Heart left ventricle (tissue), 16 donors: ENCODE data around the gene MOXD1. TPM values are rescaled to one million over a fixed set of nuclear protein-coding genes. Genes with fewer than 3 reads are reported as not detected.
A peak's percentile ranks its signal among the peaks of the same experiment; 100 is the strongest.

Experiments used
- ATAC-seq, 4 donors: fragments of 200-7000 bp; cut with Tn5 transposase; one replicate each; pipeline ENCODE4 v1.9.1; 2020 to 2022; ENCODE audit warnings: moderate library complexity in 4 of 4, mild to moderate bottlenecking in 3 of 4, moderate number of reproducible peaks in 1 of 4
- DNase-seq, 5 donors: peaks; one replicate each; pipeline ENCODE4 v3.0.0-alpha.2; 2020
- H3K27ac ChIP-seq, 12 donors: fragments of 200-600 bp; sonication (generic) in 4 of 12; one replicate each; pipeline versions ENCODE4 v1.5.0 to v1.8.0; 2016 to 2022; ENCODE audit warnings: mild to moderate bottlenecking in 2 of 12
- H3K27me3 ChIP-seq, 9 donors: fragments of 200-600 bp; sonication (generic) in 2 of 9; one replicate each; pipeline versions ENCODE4 v1.5.1 to v1.8.0; 2016 to 2022; ENCODE audit warnings: mild to moderate bottlenecking in 3 of 9
- H3K36me3 ChIP-seq, 9 donors: fragments of 200-600 bp; sonication (generic) in 2 of 9; one replicate each; pipeline versions ENCODE4 v1.5.0 to v1.8.0; 2018 to 2022; ENCODE audit warnings: mild to moderate bottlenecking in 2 of 9
- H3K4me1 ChIP-seq, 12 donors: fragments of 200-600 bp; sonication (generic) in 4 of 12; one replicate each; pipeline versions ENCODE4 v1.5.0 to v1.8.0; 2016 to 2022; ENCODE audit warnings: mild to moderate bottlenecking in 3 of 12
- H3K4me3 ChIP-seq, 12 donors: fragments of 200-600 bp; sonication (generic) in 4 of 12; one replicate each; pipeline versions ENCODE4 v1.5.0 to v1.8.0; 2017 to 2022; ENCODE audit warnings: mild to moderate bottlenecking in 9 of 12, moderate library complexity in 4 of 12
- H3K9me3 ChIP-seq, 12 donors: fragments of 200-600 bp; sonication (generic) in 4 of 12; one replicate each; pipeline versions ENCODE4 v1.5.0 to v1.8.0; 2016 to 2022; ENCODE audit warnings: mild to moderate bottlenecking in 1 of 12
- CTCF ChIP-seq, 12 donors: fragments of 200-600 bp; sonication (generic) in 4 of 12; IDR thresholded peaks; one replicate each; pipeline versions ENCODE4 v1.5.0 to v1.8.0; 2018 to 2022; ENCODE audit warnings: antibody characterized with exemption in 12 of 12, mild to moderate bottlenecking in 5 of 12
- POLR2A ChIP-seq, 2 donors: fragments of 450-650 bp; IDR thresholded peaks; one replicate each; pipeline ENCODE4 v1.6.1; 2017; ENCODE audit warnings: antibody characterized with exemption in 2 of 2, mild to moderate bottlenecking in 2 of 2, moderate library complexity in 2 of 2
- WGBS, 4 donors: extraction: QIAGEN DNeasy Blood & Tissue Kit in 2 of 4; methylation state at CpG; one replicate each; pipeline versions ENCODE4 v1.1.5 to v1.1.7; 2013 to 2018; 5-methylcytosine and 5-hydroxymethylcytosine counted together
- intact Hi-C, 10 donors: fragments of 100-400 bp; cut with DNase I; formaldehyde crosslinking; loops; one replicate each; pipeline versions ENCODE4 v1.11.1 to v1.14.2; 2022
- polyA plus RNA-seq, 2 donors: library from polyadenylated mRNA; stranded (reverse); fragments of 200-250 nt; gene quantifications; one replicate each; pipeline ENCODE4 v1.2.3, GENCODE V29; 2013
- total RNA-seq, 9 donors: library from RNA; depleted of rRNA in 2 of 9; stranded (reverse); fragments of >200 nt in 2 of 9; fragmentation: NEBNext Ultra II Directional in 3 of 9; extraction: Animal tissue kit (Norgen Biotek cat#: 25700) in 3 of 9; gene quantifications; one replicate each; pipeline versions ENCODE4 v1.1.0 to v1.2.4, GENCODE V29; 2016 to 2023
- donor health status: ischemic (EF 13 %, LVEDD 7.1; RV severe dilation, severe dysfunction).
- donor health status: healthy with polysubstance abuse.
- donor health status: DM: no; HTN: yes; CAD: no.
- donor health status: DM: no; HTN: no; CAD: no.
- donor health status: ischemic (EF 25% LVEDD 6.9; RV normal size, moderate dysfunction).
- donor health status: ischemic (EF 25% LVEDD 5.7; RV mildly dilated, moderate dysfunction).
- donor health status: healthy.
- donor health status: DM: yes; HTN: yes; CAD: no.
- donor health status: ischemic (EF 35%, LVEDD 5.7; RV mildly dilated, moderate dysfunction).
- donor health status: nonischemic (EF 11% LVEDD 7.7; RV severe dilation, severe dysfunction).
- donor health status: DM: yes; HTN: yes; CAD: no.
- donor health status: PGD.
- donor health status: ischemic (EF 29% LVEDD 5.4; RV normal size, mild dysfunction).
- donor health status: nonischemic (EF 23%, LVEDD 6.1; RV moderate dilation, normal function).

MOXD1 gene
- total and polyA plus RNA-seq, 11 donors, result 0.69 to 10.5 (median 3.0) TPM

GRCh38 chr6:132298344-132298949, 102.8 kb downstream of the MOXD1 start:
- no peak for ATAC-seq

DNA sequence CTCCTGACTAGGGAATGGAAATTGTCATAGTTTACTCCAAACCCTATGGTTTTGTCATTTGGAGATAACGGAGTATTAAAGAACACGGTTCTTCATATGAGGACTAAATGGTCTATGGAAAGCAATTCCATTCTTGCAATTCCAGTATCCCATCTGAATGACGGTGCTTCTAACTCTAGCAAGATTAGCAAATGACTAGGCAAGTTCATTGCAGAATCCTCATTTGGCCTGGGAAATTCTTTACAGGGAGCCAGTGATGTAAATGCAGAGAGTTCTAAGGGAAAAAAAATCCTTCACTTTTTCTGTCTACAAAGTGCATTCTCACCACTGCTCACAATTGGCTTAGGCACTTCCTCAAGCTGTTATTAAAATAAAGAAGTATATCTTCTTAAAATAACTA, 111.5 kb downstream of the MOXD1 start:
- intact Hi-C loops, result no loop called here
- WGBS, 4 donors, result 68 to 86% (median 82%) methylated on average over 3 of the region's 3 CpGs
- no peaks in the 10 kb centered on the region for H3K4me1 ChIP-seq
- H3K4me3 ChIP-seq, result no peak overlapping the region
- TF ChIP-seq POLR2A (IDR thresholded peaks at IDR 0.05), result no peak
- TF ChIP-seq CTCF (IDR thresholded peaks at IDR 0.05), result no peak
- H3K27ac ChIP-seq, result no peak overlapping the region
- ATAC-seq (no peak), DNase-seq (no peak)
- peaks cover 0 to 4% (median 0%) of the 10 kb centered on the region in 9 donors for H3K27me3 ChIP-seq
- H3K36me3 ChIP-seq, result no peaks in the 10 kb centered on the region
- no peaks in the 10 kb centered on the region for H3K9me3 ChIP-seq

More at GRCh38 chr6:132298344-132298949, 102.8 kb downstream of the MOXD1 start:
- peak; percentile 18 to 66 (median 46) for TF ChIP-seq CTCF (IDR thresholded peaks at IDR 0.05)
- no peak for TF ChIP-seq POLR2A (IDR thresholded peaks at IDR 0.05)
- Histone ChIP-seq H3K9me3 (peaks cover 0 to 13% (median 0%) of the 10 kb centered on the region in 12 donors), H3K4me3 (no peak overlapping the region), H3K27ac (no peak overlapping the region), H3K4me1 (no peaks in the 10 kb centered on the region), H3K36me3 (no peaks in the 10 kb centered on the region), H3K27me3 (no peaks in the 10 kb centered on the region)
- intact Hi-C loops, result loop anchor here in 4 of 10 donors (5.0 kb wide), 2 partner anchors 184 to 189 kb away; no protein-coding TSS in a partner anchor
- no peak for DNase-seq

DNA sequence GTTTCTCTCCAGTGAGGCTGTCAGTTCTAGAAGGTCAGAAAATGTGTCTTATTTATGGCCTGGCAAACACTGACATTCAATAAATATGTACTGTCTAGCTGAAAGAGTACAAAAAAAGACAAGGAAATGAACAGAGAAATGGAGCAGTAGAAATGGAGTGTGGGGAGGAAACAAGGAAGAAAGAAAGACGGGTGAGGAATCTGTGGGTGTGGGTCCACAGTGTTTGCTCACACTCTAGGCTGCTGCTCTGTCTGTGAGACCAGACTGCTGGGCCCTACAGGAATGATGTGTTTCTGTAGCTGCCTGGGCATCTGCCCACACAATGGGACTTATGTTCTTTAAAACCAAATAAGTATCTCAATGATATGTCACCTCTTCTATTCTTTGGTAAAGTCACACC, 114.2 kb downstream of the MOXD1 start:
- H3K4me1 ChIP-seq, result no peaks in the 10 kb centered on the region
- no peaks in the 10 kb centered on the region for H3K36me3 ChIP-seq
- H3K4me3 ChIP-seq, result no peak overlapping the region
- H3K27ac ChIP-seq, result no peak overlapping the region
- DNase-seq (no peak), ATAC-seq (no peak)
- H3K9me3 ChIP-seq, result no peaks in the 10 kb centered on the region
- 29 to 78% (median 66%) methylated on average over 1 of the region's 1 CpG for WGBS, 4 donors
- intact Hi-C loops, result no loop called here
- peaks cover 0 to 4% (median 0%) of the 10 kb centered on the region in 9 donors for H3K27me3 ChIP-seq
- TF ChIP-seq CTCF (IDR thresholded peaks at IDR 0.05) (no peak), POLR2A (IDR thresholded peaks at IDR 0.05) (no peak)

DNA sequence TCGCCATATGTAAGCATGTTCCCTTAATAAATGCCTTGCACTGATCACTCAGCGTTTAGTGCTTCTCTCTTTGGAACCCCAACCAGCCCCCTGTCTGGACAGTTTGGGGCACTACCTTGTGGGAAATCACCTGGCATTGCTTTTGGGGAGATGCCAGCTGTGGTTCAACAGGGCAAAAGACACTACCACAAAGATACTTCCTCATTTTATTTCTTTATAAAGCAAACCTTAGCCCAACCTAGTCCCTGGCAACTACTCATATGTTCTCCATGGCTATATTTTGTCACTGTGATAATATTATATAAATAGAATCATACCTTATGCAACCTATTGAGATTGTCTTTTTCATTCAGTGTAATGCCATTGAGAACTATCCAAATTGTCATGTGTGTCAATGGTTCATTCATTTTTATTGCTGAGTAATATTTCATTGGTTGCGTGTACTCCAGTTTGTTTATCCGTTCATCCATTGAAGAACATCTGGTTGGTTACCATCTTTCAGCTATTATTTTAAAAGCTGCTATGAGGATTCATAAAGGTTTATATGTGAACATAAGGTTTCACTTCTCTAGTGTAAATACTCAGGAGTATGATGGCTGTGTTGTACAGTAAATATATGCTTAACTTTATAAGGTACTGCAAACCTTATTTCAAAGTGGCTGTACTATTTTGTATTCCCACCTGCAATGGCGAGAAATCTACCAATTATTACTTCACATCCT, 114.8 kb downstream of the MOXD1 start:
- intact Hi-C loops, result no loop called here
- DNase-seq, result no peak
- ATAC-seq, result no peak
- H3K4me3 ChIP-seq, result no peak overlapping the region
- TF ChIP-seq CTCF (IDR thresholded peaks at IDR 0.05) (no peak), POLR2A (IDR thresholded peaks at IDR 0.05) (no peak)
- no peak overlapping the region for H3K27ac ChIP-seq
- H3K9me3 ChIP-seq, result no peaks in the 10 kb centered on the region
- WGBS, 4 donors, result 83 to 89% (median 87%) methylated on average over 5 of the region's 5 CpGs
- no peaks in the 10 kb centered on the region for H3K4me1 ChIP-seq
- no peaks in the 10 kb centered on the region for H3K36me3 ChIP-seq
- H3K27me3 ChIP-seq, result peaks cover 0 to 4% (median 0%) of the 10 kb centered on the region in 9 donors
